SK-N-SH treated with all-trans-retinoic acid at 6 μM for 48 hours (cell line): ENCODE data around the gene DTNA.
"Not testable (repeated sequence)": the region's sequence is repeated elsewhere in the genome, so short reads cannot be mapped to it uniquely, and the experiment has no call there.

ENCODE experiments used
- ATAC-seq: fragments of 200-7000 bp; cut with Tn5 transposase; 3 replicates; pipeline ENCODE4 v1.9.1; 2020; ENCODE audit warnings: mild to moderate bottlenecking, moderate library complexity
- ARNTL ChIP-seq: fragments of 450-650 bp; formaldehyde crosslinking; IDR thresholded peaks from 2 replicates; pipeline ENCODE4 v1.5.0; 2020; ENCODE audit warnings: low read depth, mild to moderate bottlenecking, moderate library complexity, borderline replicate concordance
- CREB5 ChIP-seq: fragments of 250-450 bp; sonication (Bioruptor Pico); IDR thresholded peaks from 2 replicates; pipeline ENCODE4 v1.5.1; 2020; ENCODE audit warnings: low read depth, mild to moderate bottlenecking, moderate library complexity
- ESRRG ChIP-seq: fragments of 250-450 bp; sonication (Bioruptor Pico); IDR thresholded peaks from 2 replicates; pipeline ENCODE4 v1.6.1; 2021; ENCODE audit warnings: mild to moderate bottlenecking
- GLIS3 ChIP-seq: fragments of 250-450 bp; sonication (Bioruptor Pico); IDR thresholded peaks from 2 replicates; pipeline ENCODE4 v1.5.0; 2020; ENCODE audit warnings: mild to moderate bottlenecking, moderate library complexity
- ISL1 ChIP-seq: fragments of 250-450 bp; sonication (Bioruptor Pico); IDR thresholded peaks from 2 replicates; pipeline ENCODE4 v2.1.2; 2022; ENCODE audit warnings: mild to moderate bottlenecking, moderate library complexity
- OSR1 ChIP-seq: fragments of 250-450 bp; sonication (Bioruptor Pico); IDR thresholded peaks from 2 replicates; pipeline ENCODE4 v1.8.0; 2022; ENCODE audit warnings: moderate library complexity, mild to moderate bottlenecking, inconsistent platforms
- PATZ1 ChIP-seq: fragments of 250-450 bp; sonication (Bioruptor Pico); IDR thresholded peaks from 2 replicates; pipeline ENCODE4 v1.8.0; 2020; ENCODE audit warnings: mild to moderate bottlenecking, moderate library complexity, borderline replicate concordance
- POU6F1 ChIP-seq: fragments of 250-450 bp; sonication (Bioruptor Pico); IDR thresholded peaks from 2 replicates; pipeline ENCODE4 v1.8.0; 2021; ENCODE audit warnings: low read depth, mild to moderate bottlenecking, moderate library complexity, borderline replicate concordance
- PPARA ChIP-seq: fragments of 250-450 bp; sonication (Bioruptor Pico); IDR thresholded peaks from 2 replicates; pipeline ENCODE4 v1.5.0; 2020; ENCODE audit warnings: mild to moderate bottlenecking, borderline replicate concordance
- SNAI2 ChIP-seq: fragments of 250-450 bp; sonication (Bioruptor Pico); IDR thresholded peaks from 2 replicates; pipeline ENCODE4 v1.5.0; 2020; ENCODE audit warnings: mild to moderate bottlenecking, moderate library complexity
- TCF4 ChIP-seq: fragments of 250-450 bp; sonication (Bioruptor Pico); IDR thresholded peaks from 2 replicates; pipeline ENCODE4 v1.8.0; 2021; ENCODE audit warnings: mild to moderate bottlenecking, moderate library complexity, borderline replicate concordance
- TOX ChIP-seq: fragments of 250-450 bp; sonication (Bioruptor Pico); IDR thresholded peaks from 2 replicates; pipeline ENCODE4 v1.8.0; 2021; ENCODE audit warnings: mild to moderate bottlenecking, moderate library complexity, borderline replicate concordance
- TSHZ2 ChIP-seq: fragments of 250-450 bp; sonication (Bioruptor Pico); IDR thresholded peaks from 2 replicates; pipeline ENCODE4 v1.5.0; 2020; ENCODE audit warnings: mild to moderate bottlenecking, moderate library complexity
- ZC3H10 ChIP-seq: fragments of 250-450 bp; sonication (Bioruptor Pico); IDR thresholded peaks from 2 replicates; pipeline ENCODE4 v1.5.1; 2021; ENCODE audit warnings: mild to moderate bottlenecking, moderate library complexity
- ZFP30 ChIP-seq: fragments of 450-650 bp; formaldehyde crosslinking; IDR thresholded peaks from 2 replicates; pipeline ENCODE4 v1.5.0; 2022; ENCODE audit warnings: mild to moderate bottlenecking, moderate library complexity
- ZNF565 ChIP-seq: fragments of 450-650 bp; formaldehyde crosslinking; conservative IDR thresholded peaks from 2 replicates; pipeline ENCODE4 v1.5.0; 2020; ENCODE audit warnings: low read depth, mild to moderate bottlenecking, moderate library complexity
- ZNF70 ChIP-seq: fragments of 450-650 bp; formaldehyde crosslinking; IDR thresholded peaks from 2 replicates; pipeline ENCODE4 v1.5.0; 2020; ENCODE audit warnings: mild to moderate bottlenecking, moderate library complexity
- TF ChIP-seq, protein P1 (sequence below): fragments of 250-450 bp; sonication (Bioruptor Pico); IDR thresholded peaks from 2 replicates; pipeline ENCODE4 v1.5.1; 2021; ENCODE audit warnings: mild to moderate bottlenecking, moderate library complexity

The DTNA gene

GRCh38 chr18:34734056-34734455 lies 24.0 kb downstream of the DTNA start (continued):
- TF ChIP-seq POU6F1 (CRISPR knock-in tag): no peak
- no peak for TF ChIP-seq CREB5 (CRISPR knock-in tag)

GRCh38 chr18:34734526-34734925 lies 24.4 kb downstream of the DTNA start:
- not testable (repeated sequence) for ATAC-seq

DNA sequence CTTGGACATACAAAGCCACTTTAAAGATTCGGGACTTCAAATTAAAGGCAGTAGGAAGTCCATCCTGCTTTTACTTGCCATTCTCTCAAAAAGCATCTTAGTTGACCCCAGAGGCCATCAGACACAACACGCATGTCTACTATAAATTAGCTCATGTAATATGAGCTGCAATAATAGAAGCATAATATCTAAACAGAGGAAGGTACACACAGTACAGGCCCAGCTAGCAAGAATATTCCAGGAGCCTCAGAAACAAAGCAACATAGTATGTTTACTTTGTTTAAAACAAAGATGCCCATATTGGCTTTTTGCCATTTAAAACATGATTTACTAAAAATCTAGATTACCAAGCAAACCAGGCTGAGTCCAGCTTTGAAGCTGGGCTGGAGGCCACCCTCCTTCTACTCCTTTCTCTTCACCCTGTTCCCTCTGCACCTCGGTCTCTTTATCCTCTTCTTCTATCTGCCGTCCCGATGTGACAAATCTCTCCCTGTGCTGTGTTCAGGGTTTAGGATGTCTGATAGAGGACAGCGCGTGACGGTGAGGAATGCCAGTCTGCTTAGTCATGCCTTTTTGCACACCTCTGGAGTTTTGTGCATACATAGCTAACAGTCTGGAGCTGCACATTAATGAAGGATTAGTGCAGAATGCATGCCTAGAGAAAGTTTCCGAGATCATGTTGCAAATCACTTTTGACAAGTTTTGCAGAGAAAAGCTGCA lies 28.2 kb downstream of the DTNA start:
- TF ChIP-seq ARNTL (no peak), ZFP30 (CRISPR knock-in tag) (no peak), TOX (CRISPR knock-in tag) (no peak), GLIS3 (no peak), CREB5 (CRISPR knock-in tag) (no peak), PPARA (CRISPR knock-in tag) (no peak), TSHZ2 (no peak), ISL1 (CRISPR knock-in tag) (no peak), ZNF565 (CRISPR knock-in tag) (no peak), OSR1 (CRISPR knock-in tag) (no peak), SNAI2 (CRISPR knock-in tag) (no peak), PATZ1 (CRISPR knock-in tag) (no peak), ZNF70 (CRISPR knock-in tag) (no peak)
- TF ChIP-seq, protein P1, sequence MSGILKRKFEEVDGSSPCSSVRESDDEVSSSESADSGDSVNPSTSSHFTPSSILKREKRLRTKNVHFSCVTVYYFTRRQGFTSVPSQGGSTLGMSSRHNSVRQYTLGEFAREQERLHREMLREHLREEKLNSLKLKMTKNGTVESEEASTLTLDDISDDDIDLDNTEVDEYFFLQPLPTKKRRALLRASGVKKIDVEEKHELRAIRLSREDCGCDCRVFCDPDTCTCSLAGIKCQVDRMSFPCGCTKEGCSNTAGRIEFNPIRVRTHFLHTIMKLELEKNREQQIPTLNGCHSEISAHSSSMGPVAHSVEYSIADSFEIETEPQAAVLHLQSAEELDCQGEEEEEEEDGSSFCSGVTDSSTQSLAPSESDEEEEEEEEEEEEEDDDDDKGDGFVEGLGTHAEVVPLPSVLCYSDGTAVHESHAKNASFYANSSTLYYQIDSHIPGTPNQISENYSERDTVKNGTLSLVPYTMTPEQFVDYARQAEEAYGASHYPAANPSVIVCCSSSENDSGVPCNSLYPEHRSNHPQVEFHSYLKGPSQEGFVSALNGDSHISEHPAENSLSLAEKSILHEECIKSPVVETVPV: no peak
- peak; percentile 82 for ATAC-seq

DNA sequence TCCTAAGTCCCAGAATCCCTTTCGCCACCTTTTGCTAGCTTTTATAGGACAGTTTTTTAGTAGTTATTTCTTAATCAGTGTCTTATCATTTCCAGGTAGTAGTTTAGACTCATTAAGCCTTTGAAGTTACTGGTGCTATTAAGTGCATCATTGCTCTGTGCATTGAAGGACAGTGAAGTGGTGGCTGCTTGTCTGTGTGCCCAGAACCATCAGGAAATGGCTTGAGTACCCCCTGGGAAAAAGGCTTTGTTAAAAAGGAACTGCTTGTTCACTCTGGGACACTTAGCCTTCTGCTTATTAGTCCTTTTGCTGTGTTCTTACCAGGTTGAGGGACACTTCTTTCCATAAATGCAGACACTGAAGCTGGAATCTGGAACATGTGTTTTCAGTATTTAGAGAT lies 30.0 kb downstream of the DTNA start:
- no peak for ATAC-seq
- no peak for TF ChIP-seq ZC3H10
- no peak for TF ChIP-seq POU6F1 (CRISPR knock-in tag)
- no peak for TF ChIP-seq GLIS3
- TF ChIP-seq TCF4: no peak
- no peak for TF ChIP-seq TOX (CRISPR knock-in tag)
- no peak for TF ChIP-seq ARNTL
- no peak for TF ChIP-seq ESRRG (CRISPR knock-in tag)
- TF ChIP-seq, protein P1: no peak
- TF ChIP-seq CREB5 (CRISPR knock-in tag): no peak
- no peak for TF ChIP-seq OSR1 (CRISPR knock-in tag)
